Left kidney (tissue), 2 donors: ENCODE results near the gene PCNX1. TPM values are rescaled to one million over a fixed set of nuclear protein-coding genes. Genes with fewer than 3 reads are reported as not detected.

Experiments used
- DNase-seq: peaks from one replicate; pipeline ENCODE4 v3.0.0-alpha.2; 2013
- polyA plus RNA-seq: library from polyadenylated mRNA; unstranded; fragments of 120-200 nt; gene quantifications from one replicate; pipeline ENCODE4 v1.2.1, GENCODE V29; 2013; ENCODE audit not compliant: insufficient read length

The PCNX1 gene
- polyA plus RNA-seq, 1 donor: 55.4 TPM

GRCh38 chr14:70887737-70888499, 19.3 kb upstream of the PCNX1 start:
- DNase-seq: no peak

DNA sequence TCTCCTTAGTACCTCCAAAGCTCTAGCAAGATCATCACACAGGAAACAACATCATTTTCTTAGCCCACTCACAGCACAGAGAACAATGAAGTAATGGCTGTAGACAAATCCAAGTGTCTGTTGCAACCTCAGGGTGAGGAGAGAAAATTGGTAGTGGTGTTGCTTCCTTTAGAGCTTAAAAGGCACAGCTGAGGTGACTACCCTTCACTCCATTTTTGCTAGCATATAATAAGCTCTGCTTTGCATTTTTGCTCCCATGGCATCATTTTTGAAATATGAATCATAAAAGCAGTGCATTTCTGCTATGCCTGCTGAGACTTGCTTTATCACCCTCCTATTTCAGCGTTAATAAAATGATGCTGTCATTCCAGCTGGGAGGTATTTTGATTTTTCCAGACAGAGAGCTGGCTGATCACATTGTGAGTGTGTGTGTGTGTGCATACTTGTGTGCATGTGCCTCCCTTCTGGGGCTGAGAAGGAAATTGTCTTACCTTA, 18.5 kb upstream of the PCNX1 start:
- DNase-seq: no peak

GRCh38 chr14:70889555-70889954, 17.7 kb upstream of the PCNX1 start:
- no peak for DNase-seq

DNA sequence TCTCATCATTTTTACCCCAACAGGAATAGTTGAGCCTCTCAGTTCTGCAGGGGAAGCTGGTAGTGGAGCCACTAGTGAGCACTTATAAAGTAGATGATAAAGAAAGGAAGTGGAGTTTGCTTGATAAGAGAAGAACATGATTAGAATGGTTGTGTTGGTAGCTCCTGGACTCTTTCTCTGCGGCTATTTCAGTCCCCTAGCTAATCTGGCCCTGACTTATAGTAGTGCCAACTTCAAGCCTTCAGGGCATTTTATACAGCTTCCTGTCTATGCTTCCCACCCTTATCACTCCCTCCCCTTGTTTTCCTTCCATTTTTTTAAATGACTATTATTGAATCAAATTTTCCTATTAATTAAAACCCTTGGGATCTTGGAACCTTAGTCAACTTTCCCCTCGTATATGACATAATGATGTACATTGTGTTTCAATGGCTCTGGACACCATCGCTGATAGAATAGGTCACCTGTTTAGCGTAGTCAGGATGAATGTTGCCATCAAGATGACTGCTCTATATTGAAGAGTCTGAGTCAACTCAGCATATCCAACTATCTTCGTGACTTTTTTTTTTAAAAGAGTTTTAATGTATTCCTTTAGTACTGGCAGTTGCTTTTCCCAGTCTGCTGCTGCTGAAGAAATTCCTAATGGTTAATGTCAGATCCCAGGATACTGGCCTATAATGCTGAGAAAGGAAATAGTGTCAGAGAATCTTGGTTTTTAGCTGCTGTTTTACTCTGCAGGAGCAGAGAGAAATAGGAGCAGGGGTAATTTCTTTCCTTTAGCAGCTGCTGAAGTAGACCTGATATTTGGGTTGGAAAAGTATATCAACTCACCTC, 16.2 kb upstream of the PCNX1 start:
- no peak for DNase-seq

DNA sequence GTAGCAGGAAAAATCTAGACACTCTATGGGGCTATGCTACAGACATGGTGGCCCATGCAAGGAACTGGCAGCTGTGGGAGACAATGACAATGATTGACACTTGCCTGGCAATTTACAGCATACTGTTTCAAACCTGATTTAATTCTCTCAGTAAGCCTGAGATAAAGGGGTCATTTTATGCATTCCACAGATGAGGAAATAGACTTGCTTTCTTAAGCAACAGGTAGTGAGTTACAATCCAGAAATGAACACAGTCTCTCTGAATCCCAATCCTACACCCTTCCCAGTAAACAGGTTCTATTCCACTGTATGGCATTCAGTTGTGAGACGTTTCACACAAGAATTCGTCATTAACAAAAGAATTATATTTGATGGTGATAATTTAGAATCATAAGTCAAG, 15.5 kb upstream of the PCNX1 start:
- DNase-seq: no peak

GRCh38 chr14:70893062-70893845, 14.0 kb upstream of the PCNX1 start:
- DNase-seq: no peak

GRCh38 chr14:70893858-70894291, 13.4 kb upstream of the PCNX1 start:
- DNase-seq: no peak

- DNase-seq: no peak
These were observed 12.4 kb upstream of the PCNX1 start for GRCh38 chr14:70894868-70895267.

GRCh38 chr14:70896317-70896716, 10.9 kb upstream of the PCNX1 start:
- no peak for DNase-seq

DNA sequence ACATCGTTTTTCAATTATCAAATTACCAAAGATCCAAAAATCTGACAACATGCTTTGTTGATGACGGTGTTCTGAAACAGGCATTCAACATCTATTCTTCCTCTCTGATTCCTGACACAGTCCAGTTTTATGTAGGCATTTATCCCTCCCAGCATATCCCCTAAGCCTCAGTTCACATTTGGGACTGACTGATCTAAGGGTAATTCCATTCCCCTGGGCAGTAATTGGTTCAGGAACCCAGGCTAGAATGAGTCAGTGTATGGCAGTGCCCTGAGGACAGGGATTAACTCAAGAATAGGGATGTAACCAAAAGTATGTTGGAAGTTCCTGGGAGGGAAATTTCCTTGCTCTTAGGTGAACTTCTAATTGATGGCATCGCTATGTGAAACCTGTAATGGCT, 10.3 kb upstream of the PCNX1 start:
- DNase-seq: no peak

GRCh38 chr14:70897464-70897863, 9.8 kb upstream of the PCNX1 start:
- no peak for DNase-seq

DNA sequence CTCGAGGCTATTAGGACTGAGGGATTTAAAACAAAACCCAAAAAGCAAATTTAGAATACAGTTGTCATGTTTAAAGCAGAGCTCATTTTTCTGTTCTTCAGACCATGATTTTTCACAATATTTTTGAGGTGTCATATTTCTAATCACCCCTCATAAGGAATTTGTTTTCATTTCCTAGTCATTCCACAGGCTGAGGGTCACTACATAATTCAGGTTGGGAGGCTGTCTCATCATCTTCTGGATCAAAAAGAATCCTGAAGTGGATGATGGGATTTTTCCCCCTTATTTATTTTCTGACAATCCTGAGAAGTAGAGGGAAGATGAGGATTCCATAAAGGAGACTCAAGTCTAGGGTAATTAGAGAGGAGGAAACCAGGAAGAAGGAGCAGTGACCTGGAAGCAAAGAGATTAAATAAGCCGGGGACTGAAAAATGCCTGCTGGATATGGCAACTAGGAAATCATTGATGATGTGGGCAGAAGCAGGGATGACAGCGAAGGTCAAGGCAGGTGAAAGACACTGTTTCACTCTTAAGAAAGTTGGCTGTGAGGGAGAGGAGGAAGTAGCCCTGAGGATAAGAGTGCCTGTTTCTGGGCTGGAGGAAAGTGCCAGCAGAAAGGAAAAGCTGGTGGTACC, 9.0 kb upstream of the PCNX1 start:
- no peak for DNase-seq

DNA sequence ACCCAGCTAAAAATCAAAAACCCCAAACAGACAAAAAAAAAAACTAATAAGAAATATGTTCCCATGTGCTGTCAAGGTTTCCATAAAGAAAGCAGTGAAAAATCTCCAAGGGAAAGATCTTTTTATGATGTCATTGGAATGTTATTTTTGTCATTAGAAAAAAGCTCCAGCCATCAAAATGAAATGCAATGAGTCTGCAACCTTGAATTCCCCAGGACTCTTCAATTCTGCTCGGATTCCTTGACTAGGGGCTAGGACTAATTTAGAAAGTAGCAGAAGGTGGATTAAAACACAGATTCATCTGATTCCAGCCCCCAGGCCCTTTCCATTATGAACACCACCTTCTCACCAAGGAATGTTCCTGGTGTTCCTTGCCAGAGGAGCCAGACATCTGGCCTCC, 6.0 kb upstream of the PCNX1 start:
- DNase-seq: no peak

- no peak for DNase-seq
These were observed 5.1 kb upstream of the PCNX1 start for GRCh38 chr14:70902184-70902583.

GRCh38 chr14:70904373-70904772, 2.9 kb upstream of the PCNX1 start:
- DNase-seq: no peak

GRCh38 chr14:70905301-70905700, 2.0 kb upstream of the PCNX1 start:
- DNase-seq: no peak

- DNase-seq: no peak
These were observed 475 bp upstream of the PCNX1 start for GRCh38 chr14:70906793-70907175.

DNA sequence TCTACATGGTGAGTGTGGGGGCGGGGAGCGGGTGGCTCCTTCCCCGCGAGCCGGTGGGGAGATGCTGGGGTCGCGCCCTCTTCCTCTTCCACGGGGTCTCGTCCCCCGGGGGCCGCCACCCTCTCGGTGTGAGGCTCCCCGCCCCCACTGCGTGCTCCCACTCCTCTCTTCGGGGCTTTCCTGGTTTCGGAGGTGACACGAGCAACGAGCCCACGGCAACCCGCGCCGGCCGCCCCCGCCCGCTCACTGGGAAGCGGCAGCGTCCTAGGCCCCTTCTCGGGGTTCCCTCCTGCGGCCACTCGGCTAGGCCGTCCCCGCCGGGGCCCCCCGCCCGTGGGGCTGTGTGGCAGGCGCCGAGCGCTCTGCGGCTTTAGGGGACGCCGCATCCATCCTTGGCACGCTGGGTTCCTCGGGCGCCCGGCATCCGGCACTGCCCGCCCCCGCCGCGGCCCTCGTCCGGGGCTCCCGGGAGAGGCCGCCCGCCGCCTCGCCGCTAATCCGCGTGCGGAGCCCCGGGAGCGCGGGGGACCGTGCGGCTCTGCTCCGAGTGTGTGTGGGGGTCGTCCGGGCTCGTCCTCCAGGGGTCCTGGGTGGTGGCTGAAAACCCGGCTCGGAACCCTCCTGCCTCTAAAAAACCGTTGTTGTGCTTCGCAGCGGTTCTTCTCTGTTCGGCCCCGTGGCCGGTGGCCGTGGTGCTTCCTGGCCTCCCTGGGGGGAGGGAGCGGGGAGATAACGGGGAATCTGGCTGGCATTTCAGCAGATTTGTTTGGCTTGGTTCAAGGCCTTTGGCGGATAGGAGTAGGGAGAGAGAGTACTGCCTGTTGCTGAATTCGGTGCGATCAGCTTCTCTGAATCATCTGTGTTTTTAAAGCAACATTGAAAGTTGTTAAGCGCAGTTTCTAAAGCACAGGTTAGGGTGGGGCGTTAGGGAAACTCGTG, 1.0 kb downstream of the PCNX1 start:
- DNase-seq: peak; percentile 41

- no peak for DNase-seq
These were observed 1.8 kb downstream of the PCNX1 start for GRCh38 chr14:70908935-70909641.
